Measurements from ENCODE around the gene LRRC63. TPM values are rescaled to one million over a fixed set of nuclear protein-coding genes. Genes with fewer than 3 reads are reported as not detected.

LRRC63 gene
- total and polyA plus RNA-seq, 9 of the 15 experiments (the other 6 are each of a cell fraction or from before 2014, with no cell fraction given): 0.07 to 0.41 (median 0.24) TPM; not detected in 1

DNA sequence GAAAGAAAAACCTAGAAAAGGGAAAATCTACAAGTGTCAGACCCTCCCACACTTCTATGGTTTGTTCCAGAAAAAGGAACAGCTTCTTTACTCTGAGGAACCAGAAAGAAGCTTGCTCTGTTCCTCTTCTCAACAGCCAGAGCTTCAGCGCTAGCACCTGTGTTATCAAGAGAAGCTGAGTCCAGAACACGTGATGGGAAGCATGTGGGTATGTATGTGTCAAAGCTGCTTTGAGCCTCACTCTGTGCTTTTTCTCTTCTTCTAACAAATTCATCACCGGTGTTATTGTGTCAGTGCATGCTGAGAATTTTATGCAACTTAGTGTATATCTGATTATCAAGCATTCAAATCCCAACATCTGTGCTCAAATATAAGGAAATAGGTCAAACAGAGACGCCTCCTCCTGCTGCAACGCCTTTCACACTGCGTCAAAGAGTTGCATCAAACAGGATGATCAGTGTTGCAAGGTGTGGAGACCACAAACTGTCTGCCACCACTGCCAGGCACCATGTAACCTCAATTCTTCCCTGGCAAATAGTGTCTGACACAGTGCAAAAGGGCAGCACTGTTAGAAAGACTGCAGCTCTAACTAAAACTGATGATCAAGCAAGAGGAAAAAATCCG lies 83.9 kb downstream of the LRRC63 start (continued):
- TF ChIP-seq, protein P1, sequence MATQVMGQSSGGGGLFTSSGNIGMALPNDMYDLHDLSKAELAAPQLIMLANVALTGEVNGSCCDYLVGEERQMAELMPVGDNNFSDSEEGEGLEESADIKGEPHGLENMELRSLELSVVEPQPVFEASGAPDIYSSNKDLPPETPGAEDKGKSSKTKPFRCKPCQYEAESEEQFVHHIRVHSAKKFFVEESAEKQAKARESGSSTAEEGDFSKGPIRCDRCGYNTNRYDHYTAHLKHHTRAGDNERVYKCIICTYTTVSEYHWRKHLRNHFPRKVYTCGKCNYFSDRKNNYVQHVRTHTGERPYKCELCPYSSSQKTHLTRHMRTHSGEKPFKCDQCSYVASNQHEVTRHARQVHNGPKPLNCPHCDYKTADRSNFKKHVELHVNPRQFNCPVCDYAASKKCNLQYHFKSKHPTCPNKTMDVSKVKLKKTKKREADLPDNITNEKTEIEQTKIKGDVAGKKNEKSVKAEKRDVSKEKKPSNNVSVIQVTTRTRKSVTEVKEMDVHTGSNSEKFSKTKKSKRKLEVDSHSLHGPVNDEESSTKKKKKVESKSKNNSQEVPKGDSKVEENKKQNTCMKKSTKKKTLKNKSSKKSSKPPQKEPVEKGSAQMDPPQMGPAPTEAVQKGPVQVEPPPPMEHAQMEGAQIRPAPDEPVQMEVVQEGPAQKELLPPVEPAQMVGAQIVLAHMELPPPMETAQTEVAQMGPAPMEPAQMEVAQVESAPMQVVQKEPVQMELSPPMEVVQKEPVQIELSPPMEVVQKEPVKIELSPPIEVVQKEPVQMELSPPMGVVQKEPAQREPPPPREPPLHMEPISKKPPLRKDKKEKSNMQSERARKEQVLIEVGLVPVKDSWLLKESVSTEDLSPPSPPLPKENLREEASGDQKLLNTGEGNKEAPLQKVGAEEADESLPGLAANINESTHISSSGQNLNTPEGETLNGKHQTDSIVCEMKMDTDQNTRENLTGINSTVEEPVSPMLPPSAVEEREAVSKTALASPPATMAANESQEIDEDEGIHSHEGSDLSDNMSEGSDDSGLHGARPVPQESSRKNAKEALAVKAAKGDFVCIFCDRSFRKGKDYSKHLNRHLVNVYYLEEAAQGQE (IDR thresholded peaks at IDR 0.05; ENCODE audit: borderline replicate concordance): 0 out of 2 replicates have a peak, but pooled peaks have one; percentile 11
- TF ChIP-seq, protein P1 (CRISPR knock-in tag; IDR thresholded peaks at IDR 0.05; ENCODE audit: low read depth): no peak
- TF ChIP-seq BRD4 (IDR thresholded peaks at IDR 0.05) (no peak), ZNF175 (CRISPR knock-in tag; IDR thresholded peaks at IDR 0.05; ENCODE audit: low read depth) (0 out of 2 replicates have a peak, but pooled peaks have one; percentile 56), PURB (CRISPR knock-in tag; IDR thresholded peaks at IDR 0.05; ENCODE audit: low read depth) (no peak), ZNF644 (tag; IDR thresholded peaks at IDR 0.05; ENCODE audit: low read depth) (peak; percentile 42; the same call in 1 of the 2 replicates), HNRNPL (IDR thresholded peaks at IDR 0.05; ENCODE audit: low read depth, low read length) (no peak), FOXJ2 (tag; IDR thresholded peaks at IDR 0.05) (0 out of 2 replicates have a peak, but pooled peaks have one; percentile 11), L3MBTL2 (IDR thresholded peaks at IDR 0.05) (peak; percentile 92)
- TF ChIP-seq, protein P2, sequence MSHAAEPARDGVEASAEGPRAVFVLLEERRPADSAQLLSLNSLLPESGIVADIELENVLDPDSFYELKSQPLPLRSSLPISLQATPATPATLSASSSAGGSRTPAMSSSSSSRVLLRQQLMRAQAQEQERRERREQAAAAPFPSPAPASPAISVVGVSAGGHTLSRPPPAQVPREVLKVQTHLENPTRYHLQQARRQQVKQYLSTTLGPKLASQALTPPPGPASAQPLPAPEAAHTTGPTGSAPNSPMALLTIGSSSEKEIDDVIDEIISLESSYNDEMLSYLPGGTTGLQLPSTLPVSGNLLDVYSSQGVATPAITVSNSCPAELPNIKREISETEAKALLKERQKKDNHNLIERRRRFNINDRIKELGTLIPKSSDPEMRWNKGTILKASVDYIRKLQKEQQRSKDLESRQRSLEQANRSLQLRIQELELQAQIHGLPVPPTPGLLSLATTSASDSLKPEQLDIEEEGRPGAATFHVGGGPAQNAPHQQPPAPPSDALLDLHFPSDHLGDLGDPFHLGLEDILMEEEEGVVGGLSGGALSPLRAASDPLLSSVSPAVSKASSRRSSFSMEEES (CRISPR knock-in tag; IDR thresholded peaks at IDR 0.05): 0 out of 2 replicates have a peak, but pooled peaks have one; percentile 7

Measured in K562 (cell line).